Measurements from ENCODE around the gene SPATS2.

SPATS2 gene

DNA sequence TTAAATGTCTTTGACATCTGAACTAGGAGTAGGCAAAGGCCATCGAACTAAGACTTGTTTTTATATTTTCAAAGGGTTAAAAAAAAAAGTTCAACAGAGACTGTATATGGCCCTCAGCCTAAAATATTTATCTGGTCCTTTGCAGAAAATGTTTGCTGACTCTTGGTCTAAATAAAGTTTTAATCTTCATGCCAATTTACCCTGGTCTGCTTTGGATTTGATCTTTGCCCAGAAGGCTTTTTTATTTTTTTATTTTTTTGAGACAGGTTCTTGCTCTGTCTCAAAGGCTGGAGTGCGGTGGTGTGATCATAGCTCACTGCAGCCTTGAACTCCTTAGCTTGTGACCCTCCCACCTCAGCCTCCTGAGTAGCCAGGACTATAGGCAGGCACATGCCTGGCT is 47.1 kb downstream of the SPATS2 start:
- no peaks in the 10 kb centered on the region for H3K36me3 ChIP-seq (ENCODE audit: low read length)

GRCh38 chr12:49415521-49415970 is 48.3 kb downstream of the SPATS2 start:
- H3K9me2 ChIP-seq (replicated peaks; ENCODE audit: insufficient read depth, low read length) = no peaks in the 10 kb centered on the region
- H2AFZ ChIP-seq (ENCODE audit: low read depth, low read length, severe bottlenecking) = no peak overlapping the region
- H3K79me2 ChIP-seq (ENCODE audit: insufficient read depth, low read length) = peaks cover 14% of the 10 kb centered on the region
- H4K20me1 ChIP-seq (ENCODE audit: low read depth, low read length) = no peaks in the 10 kb centered on the region; the same call in 1 of the 2 replicates
- no peaks in the 10 kb centered on the region for H3K9me3 ChIP-seq (ENCODE audit: insufficient read depth, low read length)
- no peak overlapping the region for H3K4me2 ChIP-seq (ENCODE audit: low read depth, low read length, poor library complexity, severe bottlenecking)
- H3K27me3 ChIP-seq (ENCODE audit: low read length) = no peaks in the 10 kb centered on the region
- no peaks in the 10 kb centered on the region for H3K36me3 ChIP-seq (ENCODE audit: low read length)
- no peak overlapping the region for H3K4me3 ChIP-seq (ENCODE audit: insufficient read depth, low read length, poor library complexity, severe bottlenecking)
- H3K27ac ChIP-seq (ENCODE audit: low read depth, low read length) = no peak overlapping the region
- no peak overlapping the region for H3K9ac ChIP-seq (ENCODE audit: low read length)
- TF ChIP-seq, protein P1, sequence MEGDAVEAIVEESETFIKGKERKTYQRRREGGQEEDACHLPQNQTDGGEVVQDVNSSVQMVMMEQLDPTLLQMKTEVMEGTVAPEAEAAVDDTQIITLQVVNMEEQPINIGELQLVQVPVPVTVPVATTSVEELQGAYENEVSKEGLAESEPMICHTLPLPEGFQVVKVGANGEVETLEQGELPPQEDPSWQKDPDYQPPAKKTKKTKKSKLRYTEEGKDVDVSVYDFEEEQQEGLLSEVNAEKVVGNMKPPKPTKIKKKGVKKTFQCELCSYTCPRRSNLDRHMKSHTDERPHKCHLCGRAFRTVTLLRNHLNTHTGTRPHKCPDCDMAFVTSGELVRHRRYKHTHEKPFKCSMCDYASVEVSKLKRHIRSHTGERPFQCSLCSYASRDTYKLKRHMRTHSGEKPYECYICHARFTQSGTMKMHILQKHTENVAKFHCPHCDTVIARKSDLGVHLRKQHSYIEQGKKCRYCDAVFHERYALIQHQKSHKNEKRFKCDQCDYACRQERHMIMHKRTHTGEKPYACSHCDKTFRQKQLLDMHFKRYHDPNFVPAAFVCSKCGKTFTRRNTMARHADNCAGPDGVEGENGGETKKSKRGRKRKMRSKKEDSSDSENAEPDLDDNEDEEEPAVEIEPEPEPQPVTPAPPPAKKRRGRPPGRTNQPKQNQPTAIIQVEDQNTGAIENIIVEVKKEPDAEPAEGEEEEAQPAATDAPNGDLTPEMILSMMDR (IDR thresholded peaks at IDR 0.05; ENCODE audit: insufficient read depth, low read length, poor library complexity, severe bottlenecking) = no peak
- no peak for TF ChIP-seq EZH2phosphoT487 (conservative IDR thresholded peaks at IDR 0.05; ENCODE audit: low read length)
- no peaks in the 10 kb centered on the region for H3F3A ChIP-seq (ENCODE audit: insufficient read depth)

More for the DNA sequence above, 47.1 kb downstream of the SPATS2 start:
- Histone ChIP-seq H4K20me1 (ENCODE audit: low read depth, low read length) (no peaks in the 10 kb centered on the region), H3K4me3 (ENCODE audit: insufficient read depth, low read length, poor library complexity, severe bottlenecking) (no peak overlapping the region), H3K27me3 (ENCODE audit: low read length) (no peaks in the 10 kb centered on the region), H3F3A (ENCODE audit: insufficient read depth) (no peaks in the 10 kb centered on the region), H3K9ac (ENCODE audit: low read length) (no peak overlapping the region), H3K9me3 (ENCODE audit: insufficient read depth, low read length) (no peaks in the 10 kb centered on the region), H3K4me2 (ENCODE audit: low read depth, low read length, poor library complexity, severe bottlenecking) (no peak overlapping the region), H3K79me2 (ENCODE audit: insufficient read depth, low read length) (peaks cover 14% of the 10 kb centered on the region), H2AFZ (ENCODE audit: low read depth, low read length, severe bottlenecking) (no peak overlapping the region), H3K9me2 (replicated peaks; ENCODE audit: insufficient read depth, low read length) (no peaks in the 10 kb centered on the region), H3K27ac (ENCODE audit: low read depth, low read length) (no peak overlapping the region)
- TF ChIP-seq, protein P1 (IDR thresholded peaks at IDR 0.05; ENCODE audit: insufficient read depth, low read length, poor library complexity, severe bottlenecking) = no peak
- no peak for TF ChIP-seq EZH2phosphoT487 (conservative IDR thresholded peaks at IDR 0.05; ENCODE audit: low read length)

DNA sequence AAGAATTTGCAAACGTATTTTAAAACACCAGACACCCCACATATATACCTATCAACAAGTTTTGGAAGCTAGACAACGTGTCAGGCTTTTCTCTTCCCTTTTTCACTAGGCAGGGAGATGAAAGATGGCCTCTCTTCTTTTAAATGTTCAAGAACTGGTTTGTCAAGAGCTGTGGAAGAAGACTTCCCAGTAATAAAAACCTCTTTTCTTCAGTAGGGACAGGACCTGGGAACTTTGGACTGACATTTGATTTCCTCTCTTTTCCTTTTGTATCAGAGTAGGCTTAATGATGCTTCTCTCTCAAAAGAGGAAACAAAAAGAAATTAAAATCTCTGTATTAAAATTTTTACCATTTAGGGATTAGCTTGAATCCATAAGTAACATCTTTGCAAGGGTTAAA is 49.6 kb downstream of the SPATS2 start:
- Histone ChIP-seq H2AFZ (ENCODE audit: low read depth, low read length, severe bottlenecking) (no peak overlapping the region), H3K9me3 (ENCODE audit: insufficient read depth, low read length) (no peaks in the 10 kb centered on the region), H3K4me3 (ENCODE audit: insufficient read depth, low read length, poor library complexity, severe bottlenecking) (no peak overlapping the region), H3K27me3 (ENCODE audit: low read length) (no peaks in the 10 kb centered on the region), H3K4me2 (ENCODE audit: low read depth, low read length, poor library complexity, severe bottlenecking) (no peak overlapping the region), H4K20me1 (ENCODE audit: low read depth, low read length) (no peaks in the 10 kb centered on the region; the same call in 1 of the 2 replicates), H3K9ac (ENCODE audit: low read length) (no peak overlapping the region), H3F3A (ENCODE audit: insufficient read depth) (peaks cover 5% of the 10 kb centered on the region; the same call in 1 of the 2 replicates), H3K9me2 (replicated peaks; ENCODE audit: insufficient read depth, low read length) (no peaks in the 10 kb centered on the region), H3K27ac (ENCODE audit: low read depth, low read length) (no peak overlapping the region), H3K36me3 (ENCODE audit: low read length) (no peaks in the 10 kb centered on the region), H3K79me2 (ENCODE audit: insufficient read depth, low read length) (peaks cover 9% of the 10 kb centered on the region)
- no peak for TF ChIP-seq EZH2phosphoT487 (conservative IDR thresholded peaks at IDR 0.05; ENCODE audit: low read length)
- TF ChIP-seq, protein P1 (IDR thresholded peaks at IDR 0.05; ENCODE audit: insufficient read depth, low read length, poor library complexity, severe bottlenecking) = no peak

Data from SU-DHL-6 (cell line).